ENCODE results near the gene GDI1.

Gene GDI1

GRCh38 chrX:154457491-154458115 is 20.6 kb downstream of the GDI1 start:
- peak; percentile 22 for DNase-seq (ENCODE audit: low read depth, low spot score)

GRCh38 chrX:154458116-154458953 is 21.4 kb downstream of the GDI1 start, which contains the start of gene PLXNA3:
Gene PLXNA3 (plus strand): TSS chrX:154458281. CDS start chrX:154460184, 1,903 bp downstream.
- no peak for DNase-seq (ENCODE audit: low read depth, low spot score)
- H3K4me3 ChIP-seq (ENCODE audit: low read length) = peak within 1 kb of the TSS; percentile 55

More at GRCh38 chrX:154457491-154458115, 20.6 kb downstream of the GDI1 start:
- peak overlapping the region; percentile 48 for H3K4me3 ChIP-seq (ENCODE audit: low read length)

- DNase-seq (ENCODE audit: low read depth, low spot score) = no peak
- H3K4me3 ChIP-seq (ENCODE audit: low read length) = peak overlapping the region; percentile 55
Observed at GRCh38 chrX:154458954-154459778, 22.2 kb downstream of the GDI1 start.

GRCh38 chrX:154459832-154460231 is 22.9 kb downstream of the GDI1 start:
- no peak for DNase-seq (ENCODE audit: low read depth, low spot score)
- H3K4me3 ChIP-seq (ENCODE audit: low read length) = no peak overlapping the region

- DNase-seq (ENCODE audit: low read depth, low spot score) = no peak
- H3K4me3 ChIP-seq (ENCODE audit: low read length) = no peak overlapping the region
Observed at GRCh38 chrX:154460326-154460725, 23.4 kb downstream of the GDI1 start.

GRCh38 chrX:154462396-154462795 is 25.4 kb downstream of the GDI1 start:
- DNase-seq (ENCODE audit: low read depth, low spot score) = no peak
- no peak overlapping the region for H3K4me3 ChIP-seq (ENCODE audit: low read length)

- H3K4me3 ChIP-seq (ENCODE audit: low read length) = no peak overlapping the region
Observed at GRCh38 chrX:154463611-154464220, 26.8 kb downstream of the GDI1 start.

GRCh38 chrX:154464806-154465365 is 27.9 kb downstream of the GDI1 start:
- no peak overlapping the region for H3K4me3 ChIP-seq (ENCODE audit: low read length)
- no peak for DNase-seq (ENCODE audit: low read depth, low spot score)

More at GRCh38 chrX:154463611-154464220, 26.8 kb downstream of the GDI1 start:
- DNase-seq (ENCODE audit: low read depth, low spot score) = no peak

- DNase-seq (ENCODE audit: low read depth, low spot score) = no peak
- no peak overlapping the region for H3K4me3 ChIP-seq (ENCODE audit: low read length)
Observed at GRCh38 chrX:154465601-154466000, 28.6 kb downstream of the GDI1 start.

- no peak overlapping the region for H3K4me3 ChIP-seq (ENCODE audit: low read length)
- no peak for DNase-seq (ENCODE audit: low read depth, low spot score)
Observed at GRCh38 chrX:154466036-154466435, 29.1 kb downstream of the GDI1 start.

GRCh38 chrX:154466907-154467306 is 30.0 kb downstream of the GDI1 start:
- no peak overlapping the region for H3K4me3 ChIP-seq (ENCODE audit: low read length)
- no peak for DNase-seq (ENCODE audit: low read depth, low spot score)

GRCh38 chrX:154467556-154467955 is 30.6 kb downstream of the GDI1 start:
- H3K4me3 ChIP-seq (ENCODE audit: low read length) = no peak overlapping the region
- no peak for DNase-seq (ENCODE audit: low read depth, low spot score)

- H3K4me3 ChIP-seq (ENCODE audit: low read length) = no peak overlapping the region
- DNase-seq (ENCODE audit: low read depth, low spot score) = no peak
Observed at GRCh38 chrX:154468217-154468616, 31.3 kb downstream of the GDI1 start.

- DNase-seq (ENCODE audit: low read depth, low spot score) = no peak
Observed at GRCh38 chrX:154469114-154469513, 32.2 kb downstream of the GDI1 start.

GRCh38 chrX:154469880-154470279 is 32.9 kb downstream of the GDI1 start:
- no peak overlapping the region for H3K4me3 ChIP-seq (ENCODE audit: low read length)
- no peak for DNase-seq (ENCODE audit: low read depth, low spot score)

More at GRCh38 chrX:154469114-154469513, 32.2 kb downstream of the GDI1 start:
- no peak overlapping the region for H3K4me3 ChIP-seq (ENCODE audit: low read length)

- H3K4me3 ChIP-seq (ENCODE audit: low read length) = no peak overlapping the region
- DNase-seq (ENCODE audit: low read depth, low spot score) = no peak
Observed at GRCh38 chrX:154470434-154470833, 33.5 kb downstream of the GDI1 start.

GRCh38 chrX:154470914-154471568 is 34.1 kb downstream of the GDI1 start:
- no peak overlapping the region for H3K4me3 ChIP-seq (ENCODE audit: low read length)
- DNase-seq (ENCODE audit: low read depth, low spot score) = no peak
